DND-41 (cell line): Measurements from ENCODE around the gene MVB12B.
A peak's percentile ranks its signal among the peaks of the same experiment; 100 is the strongest.

Experiments
- ATAC-seq: fragments of 200-7000 bp; cut with Tn5 transposase; 3 replicates; pipeline ENCODE4 v1.9.1; 2021; ENCODE audit warnings: low read depth; ENCODE audit not compliant: insufficient read depth
- DNase-seq: peaks from one replicate; pipeline ENCODE4 v3.0.0-alpha.2; 2020
- H2AFZ ChIP-seq: 2 replicates; pipeline ENCODE4 v1.6.0; 2012; ENCODE audit warnings: low read depth, low read length
- H3K27ac ChIP-seq: 2 replicates; pipeline ENCODE4 v1.5.1; 2012; ENCODE audit warnings: low read length, inconsistent platforms
- H3K27me3 ChIP-seq: fragments of 200-600 bp; sonication (generic); 2 replicates; pipeline ENCODE4 v1.6.0; 2012; ENCODE audit warnings: low read length, mild to moderate bottlenecking, inconsistent platforms; ENCODE audit not compliant: insufficient read depth, poor library complexity
- H3K36me3 ChIP-seq: 2 replicates; pipeline ENCODE4 v1.5.1; 2012; ENCODE audit warnings: low read length, inconsistent platforms; ENCODE audit not compliant: insufficient read depth
- H3K4me1 ChIP-seq: 2 replicates; pipeline ENCODE4 v1.5.1; 2012; ENCODE audit warnings: mild to moderate bottlenecking, low read length; ENCODE audit not compliant: insufficient read depth
- H3K4me2 ChIP-seq: 2 replicates; pipeline ENCODE4 v1.6.0; 2012; ENCODE audit warnings: mild to moderate bottlenecking, moderate library complexity, low read length, inconsistent platforms; ENCODE audit not compliant: insufficient read depth
- H3K4me3 ChIP-seq, 2 experiments: fragments of 200-600 bp in 1 of 2; shearing (Covaris generic) in 1 of 2; 2 replicates each; pipeline ENCODE4 v1.5.1; 2012 to 2016; ENCODE audit warnings: inconsistent platforms in 2 of 2, low read length in 2 of 2, mild to moderate bottlenecking in 2 of 2, low read depth in 1 of 2, moderate library complexity in 1 of 2
- H3K79me2 ChIP-seq: 2 replicates; pipeline ENCODE4 v1.6.0; 2012; ENCODE audit warnings: low read length, inconsistent platforms; ENCODE audit not compliant: insufficient read depth
- H3K9ac ChIP-seq: 2 replicates; pipeline ENCODE4 v1.6.0; 2012; ENCODE audit warnings: low read depth, mild to moderate bottlenecking, inconsistent platforms, low read length, moderate library complexity
- H3K9me3 ChIP-seq: 2 replicates; pipeline ENCODE4 v1.5.1; 2012; ENCODE audit warnings: low read length, moderate library complexity, mild to moderate bottlenecking, inconsistent platforms; ENCODE audit not compliant: insufficient read depth, severe bottlenecking
- H4K20me1 ChIP-seq: 2 replicates; pipeline ENCODE4 v1.6.0; 2012; ENCODE audit warnings: low read length; ENCODE audit not compliant: insufficient read depth
- CTCF ChIP-seq: IDR thresholded peaks from 2 replicates; pipeline ENCODE4 v1.5.1; 2012; ENCODE audit warnings: borderline replicate concordance, low read length, moderate library complexity, mild to moderate bottlenecking; ENCODE audit not compliant: poor library complexity, severe bottlenecking; ENCODE audit errors: extremely low read depth
- EZH2 ChIP-seq: IDR thresholded peaks from 3 replicates; pipeline ENCODE4 v1.6.1; 2012; ENCODE audit warnings: borderline replicate concordance, low read depth, mild to moderate bottlenecking, moderate library complexity, low read length, inconsistent platforms; ENCODE audit not compliant: severe bottlenecking

MVB12B gene

GRCh38 chr9:126376311-126377175 lies 49.9 kb downstream of the MVB12B start:
- Histone ChIP-seq H4K20me1 (peaks cover 8% of the 10 kb centered on the region; the same call in 1 of the 2 replicates), H3K79me2 (no peaks in the 10 kb centered on the region), H3K9me3 (no peaks in the 10 kb centered on the region), H3K4me1 (peaks cover 10% of the 10 kb centered on the region), H3K36me3 (no peaks in the 10 kb centered on the region), H3K27ac (no peak overlapping the region), H3K9ac (no peak overlapping the region), H2AFZ (no peak overlapping the region), H3K4me2 (no peak overlapping the region), H3K27me3 (no peaks in the 10 kb centered on the region), H3K4me3 (no peak overlapping the region)
- ATAC-seq (peak; percentile 65), DNase-seq (peak; percentile 28)
- TF ChIP-seq EZH2, result no peak
- TF ChIP-seq CTCF, result no peak

DNA sequence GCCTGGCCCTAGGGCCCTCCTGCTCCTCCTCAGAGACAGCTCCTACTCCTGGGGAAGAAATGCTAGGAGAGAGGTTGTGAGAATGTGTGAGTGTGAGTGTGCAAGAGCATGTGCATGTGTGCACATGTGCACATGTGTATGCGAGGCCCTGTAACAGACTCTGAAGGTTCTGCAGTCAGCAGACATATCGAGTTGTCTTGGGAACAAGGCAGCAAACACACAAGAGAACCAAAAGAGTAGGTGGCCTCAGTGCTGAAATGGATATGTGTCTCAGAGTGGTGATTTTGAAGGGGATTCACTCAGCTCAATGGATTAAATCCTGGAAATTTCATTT lies 50.5 kb downstream of the MVB12B start:
- H3K4me1 ChIP-seq, result peaks cover 10% of the 10 kb centered on the region
- no peaks in the 10 kb centered on the region for H3K79me2 ChIP-seq
- no peak overlapping the region for H2AFZ ChIP-seq
- H3K9ac ChIP-seq, result no peak overlapping the region
- ATAC-seq, result no peak
- no peaks in the 10 kb centered on the region for H3K27me3 ChIP-seq
- H3K9me3 ChIP-seq, result no peaks in the 10 kb centered on the region
- peaks cover 8% of the 10 kb centered on the region; the same call in 1 of the 2 replicates for H4K20me1 ChIP-seq
- no peak overlapping the region for H3K4me2 ChIP-seq
- H3K36me3 ChIP-seq, result no peaks in the 10 kb centered on the region
- no peak for DNase-seq
- H3K4me3 ChIP-seq, result no peak overlapping the region
- TF ChIP-seq EZH2, result no peak
- no peak for TF ChIP-seq CTCF
- H3K27ac ChIP-seq, result no peak overlapping the region

DNA sequence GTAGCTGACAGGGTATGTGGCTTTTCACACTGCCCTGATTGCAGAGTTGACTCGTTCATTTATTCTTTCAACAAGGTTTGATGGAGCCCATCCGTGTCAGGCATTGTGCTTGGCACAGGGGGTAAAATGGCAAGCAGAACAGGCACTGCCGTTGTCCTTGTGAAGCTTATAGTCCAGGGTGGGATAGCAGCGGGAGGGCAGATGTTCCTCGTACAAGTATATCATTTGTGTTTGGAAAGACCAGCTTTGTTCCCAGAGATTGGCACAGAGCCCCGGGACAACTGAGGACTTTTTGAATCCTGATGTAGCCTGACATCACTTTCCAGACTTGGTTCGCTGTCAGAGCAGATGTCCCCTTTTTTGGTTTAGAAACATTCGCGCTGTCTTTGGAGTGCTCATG lies 50.9 kb downstream of the MVB12B start:
- Histone ChIP-seq H3K4me3 (no peak overlapping the region), H3K27me3 (no peaks in the 10 kb centered on the region), H3K4me2 (no peak overlapping the region), H3K79me2 (no peaks in the 10 kb centered on the region), H3K27ac (no peak overlapping the region), H2AFZ (no peak overlapping the region), H3K9ac (no peak overlapping the region), H3K4me1 (peaks cover 10% of the 10 kb centered on the region), H4K20me1 (peaks cover 8% of the 10 kb centered on the region; the same call in 1 of the 2 replicates), H3K9me3 (no peaks in the 10 kb centered on the region), H3K36me3 (no peaks in the 10 kb centered on the region)
- ATAC-seq (no peak), DNase-seq (no peak)
- no peak for TF ChIP-seq EZH2
- TF ChIP-seq CTCF, result no peak
